Left renal cortex interstitium (tissue), 4 donors: ENCODE measurements around the gene ATP1A3. TPM values are rescaled to one million over a fixed set of nuclear protein-coding genes. Genes with fewer than 3 reads are reported as not detected.
"Not testable (repeated sequence)": the region's sequence is repeated elsewhere in the genome, so short reads cannot be mapped to it uniquely, and the experiment has no call there.

Experiments used
- DNase-seq, 4 donors: peaks; one replicate each; pipeline ENCODE4 v3.0.0-alpha.2; 2013; ENCODE audit warnings: low read depth in 4 of 4, low spot score in 2 of 4, missing footprints in 1 of 4
- polyA plus RNA-seq, 4 donors: library from polyadenylated mRNA; unstranded; fragments of 120-200 nt; gene quantifications; one replicate each; pipeline ENCODE4 v1.2.1, GENCODE V29; 2013; ENCODE audit not compliant: insufficient read length in 4 of 4

ATP1A3 gene
- polyA plus RNA-seq, 4 donors = 0.23 to 2.1 TPM; not detected in 2

- no peak for DNase-seq
Measured at GRCh38 chr19:41955521-41955920, 38.5 kb downstream of the ATP1A3 start.

GRCh38 chr19:41951686-41952172, 42.3 kb downstream of the ATP1A3 start:
- peak in 1 of 4 donors; percentile 66 for DNase-seq

- no peak for DNase-seq
Measured at GRCh38 chr19:41947091-41947490, 46.9 kb downstream of the ATP1A3 start.

GRCh38 chr19:41945135-41945766, 48.8 kb downstream of the ATP1A3 start:
- DNase-seq = no peak

- DNase-seq = no peak
Measured at GRCh38 chr19:41944336-41944735, 49.7 kb downstream of the ATP1A3 start.

- no peak for DNase-seq
Measured at GRCh38 chr19:41941410-41942202, 52.4 kb downstream of the ATP1A3 start.

GRCh38 chr19:41940731-41941409, 53.2 kb downstream of the ATP1A3 start:
- no peak for DNase-seq

- no peak for DNase-seq
Measured at GRCh38 chr19:41939861-41940730, 53.9 kb downstream of the ATP1A3 start.

GRCh38 chr19:41939209-41939608, 54.8 kb downstream of the ATP1A3 start:
- DNase-seq = not testable (repeated sequence)

- no peak for DNase-seq
Measured at GRCh38 chr19:41937525-41938468, 56.2 kb downstream of the ATP1A3 start.

- DNase-seq = no peak
Measured at GRCh38 chr19:41936961-41937360, 57.1 kb downstream of the ATP1A3 start.

- DNase-seq = no peak
Measured at GRCh38 chr19:41936416-41936850, 57.6 kb downstream of the ATP1A3 start.

- DNase-seq = no peak
Measured at GRCh38 chr19:41935760-41936415, 58.1 kb downstream of the ATP1A3 start.

- peak in 1 of 4 donors; percentile 47 for DNase-seq
Measured at GRCh38 chr19:41934849-41935374, 59.1 kb downstream of the ATP1A3 start.

- no peak for DNase-seq
Measured at GRCh38 chr19:41933693-41934426, 60.2 kb downstream of the ATP1A3 start.

GRCh38 chr19:41932720-41933332, 61.2 kb downstream of the ATP1A3 start:
- no peak for DNase-seq

- no peak for DNase-seq
Measured at GRCh38 chr19:41932259-41932719, 61.7 kb downstream of the ATP1A3 start.
